ENCODE results near the gene CX3CL1.

- TF ChIP-seq CTCF (IDR thresholded peaks at IDR 0.05; ENCODE audit: borderline replicate concordance, extremely low read depth, low read length, poor library complexity, severe bottlenecking) (no peak), EZH2 (IDR thresholded peaks at IDR 0.05; ENCODE audit: borderline replicate concordance, low read depth, low read length, severe bottlenecking) (no peak)
Observed at GRCh38 chr16:57348327-57348726, 24.0 kb upstream of the CX3CL1 start.

Measured in DND-41 (cell line).